GM12891 (cell line): ENCODE results near the gene SF1.

Source experiments
- DNase-seq: peaks from one replicate; pipeline ENCODE4 v3.0.0; 2011; ENCODE audit warnings: low spot score; ENCODE audit not compliant: insufficient read length
- FAIRE-seq: peaks from 2 replicates; lab custom pipeline; 2011; peaks lifted over from hg19 to GRCh38; lab: Jason Lieb, UNC
- PAX5 ChIP-seq: IDR thresholded peaks from 2 replicates; pipeline ENCODE4 v1.6.1; 2011; ENCODE audit warnings: low read length, moderate library complexity, mild to moderate bottlenecking; ENCODE audit not compliant: insufficient read depth, severe bottlenecking
- POLR2A ChIP-seq: IDR thresholded peaks from 2 replicates; pipeline ENCODE4 v1.6.1; 2011; ENCODE audit warnings: low read depth, low read length, control low read depth
- POLR2AphosphoS5 ChIP-seq: IDR thresholded peaks from 2 replicates; pipeline ENCODE4 v1.6.1; 2011; ENCODE audit warnings: low read depth, low read length, control low read depth
- POU2F2 ChIP-seq: IDR thresholded peaks from 2 replicates; pipeline ENCODE4 v1.6.1; 2011; ENCODE audit warnings: low read depth, mild to moderate bottlenecking, control low read depth, low read length, moderate library complexity
- SPI1 ChIP-seq: IDR thresholded peaks from 2 replicates; pipeline ENCODE4 v1.6.1; 2011; ENCODE audit warnings: low read depth, low read length, control low read depth
- TAF1 ChIP-seq: IDR thresholded peaks from 2 replicates; pipeline ENCODE4 v1.6.1; 2011; ENCODE audit warnings: low read depth, low read length, control low read depth

SF1 gene

GRCh38 chr11:64753380-64754123 lies 24.8 kb downstream of the SF1 start:
- DNase-seq (no peak), FAIRE-seq (no peak)
- TF ChIP-seq SPI1 (no peak), PAX5 (no peak), POU2F2 (no peak), TAF1 (no peak), POLR2AphosphoS5 (no peak), POLR2A (no peak)

GRCh38 chr11:64753019-64753379 lies 25.3 kb downstream of the SF1 start:
- DNase-seq (no peak), FAIRE-seq (no peak)
- TF ChIP-seq TAF1: no peak
- no peak for TF ChIP-seq SPI1
- TF ChIP-seq POLR2A: no peak
- no peak for TF ChIP-seq PAX5
- no peak for TF ChIP-seq POU2F2
- TF ChIP-seq POLR2AphosphoS5: no peak

DNA sequence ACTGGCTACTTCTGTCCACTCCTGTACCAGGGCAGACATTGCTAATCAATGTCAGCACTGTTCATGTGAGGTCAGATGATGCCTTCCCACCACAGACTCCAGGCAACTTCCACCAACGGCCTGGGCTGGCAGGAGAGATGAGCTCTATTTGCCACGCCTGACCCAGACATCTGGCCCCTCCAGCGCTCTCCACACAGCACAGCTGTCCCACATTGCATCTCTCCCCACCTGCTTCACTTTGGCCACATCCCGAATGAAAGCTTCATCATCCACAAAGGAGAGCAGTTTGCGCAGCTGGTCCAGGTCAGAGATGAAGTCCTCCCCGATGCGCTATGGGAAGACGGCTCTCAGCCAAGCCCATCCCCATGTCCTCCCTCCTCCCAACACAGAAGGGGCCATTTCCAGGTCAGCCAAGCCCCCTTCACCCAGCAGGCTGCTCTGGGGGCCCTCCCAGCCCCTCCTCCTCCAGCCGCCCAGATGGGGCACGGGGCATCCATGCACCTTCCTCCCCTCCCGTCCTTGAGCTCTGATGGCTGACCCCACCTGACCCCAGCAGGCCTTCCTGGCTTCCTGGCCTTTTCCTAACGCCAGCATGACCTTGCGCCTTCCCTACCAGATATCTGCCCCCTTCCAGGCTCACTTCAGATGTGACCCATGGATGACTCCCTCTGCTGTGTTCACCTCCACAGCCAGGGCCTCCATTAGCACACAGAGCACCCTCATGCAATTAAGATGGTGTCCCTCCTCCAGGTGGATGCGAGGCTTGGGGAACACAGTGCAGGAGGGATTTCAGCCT lies 26.0 kb downstream of the SF1 start:
- FAIRE-seq (no peak), DNase-seq (no peak)
- TF ChIP-seq PAX5 (no peak), POLR2AphosphoS5 (no peak), POU2F2 (no peak), SPI1 (no peak), TAF1 (no peak)

GRCh38 chr11:64751580-64751979 lies 26.8 kb downstream of the SF1 start:
- TF ChIP-seq POLR2A (no peak), PAX5 (no peak), SPI1 (no peak), POU2F2 (no peak), POLR2AphosphoS5 (no peak), TAF1 (no peak)
- FAIRE-seq (no peak), DNase-seq (no peak)

- DNase-seq (no peak), FAIRE-seq (no peak)
- TF ChIP-seq SPI1 (no peak), POU2F2 (no peak), POLR2AphosphoS5 (no peak), POLR2A (no peak), PAX5 (no peak), TAF1 (no peak)
Measured at GRCh38 chr11:64751136-64751535, 27.2 kb downstream of the SF1 start.

DNA sequence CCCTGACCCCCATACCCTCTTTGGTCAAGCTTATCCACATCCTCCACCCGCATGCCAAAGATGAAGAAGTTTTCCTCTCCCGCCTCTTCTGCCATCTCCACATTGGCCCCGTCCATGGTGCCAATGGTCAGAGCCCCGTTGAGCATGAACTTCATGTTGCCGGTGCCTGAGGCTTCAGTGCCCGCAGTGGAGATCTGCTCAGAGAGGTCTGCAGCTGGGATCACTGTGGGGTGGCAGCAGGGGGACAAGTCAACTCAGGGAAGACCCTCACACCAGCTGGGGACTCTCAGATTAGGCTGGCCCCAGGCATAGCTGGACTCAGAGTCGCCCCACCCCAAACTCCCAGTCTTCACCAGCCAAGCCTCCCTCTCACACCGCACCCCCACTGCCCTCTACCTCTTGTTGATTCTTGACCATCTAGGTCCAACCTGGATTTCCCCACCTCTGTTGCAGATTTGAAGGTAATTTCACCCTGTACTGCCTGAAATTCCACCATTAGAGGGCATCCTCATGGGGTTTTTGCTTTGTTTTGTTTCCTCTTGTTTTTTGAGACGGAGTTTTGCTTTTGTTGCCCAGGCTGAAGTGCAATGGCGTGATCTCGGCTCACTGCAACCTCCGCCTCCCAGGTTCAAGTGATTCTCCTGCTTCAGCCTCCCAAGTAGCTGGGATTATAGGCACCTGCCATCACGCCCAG lies 27.8 kb downstream of the SF1 start:
- TF ChIP-seq TAF1 (no peak), POLR2AphosphoS5 (no peak), PAX5 (no peak), SPI1 (no peak), POU2F2 (no peak), POLR2A (no peak)
- FAIRE-seq: no peak
- no peak for DNase-seq

DNA sequence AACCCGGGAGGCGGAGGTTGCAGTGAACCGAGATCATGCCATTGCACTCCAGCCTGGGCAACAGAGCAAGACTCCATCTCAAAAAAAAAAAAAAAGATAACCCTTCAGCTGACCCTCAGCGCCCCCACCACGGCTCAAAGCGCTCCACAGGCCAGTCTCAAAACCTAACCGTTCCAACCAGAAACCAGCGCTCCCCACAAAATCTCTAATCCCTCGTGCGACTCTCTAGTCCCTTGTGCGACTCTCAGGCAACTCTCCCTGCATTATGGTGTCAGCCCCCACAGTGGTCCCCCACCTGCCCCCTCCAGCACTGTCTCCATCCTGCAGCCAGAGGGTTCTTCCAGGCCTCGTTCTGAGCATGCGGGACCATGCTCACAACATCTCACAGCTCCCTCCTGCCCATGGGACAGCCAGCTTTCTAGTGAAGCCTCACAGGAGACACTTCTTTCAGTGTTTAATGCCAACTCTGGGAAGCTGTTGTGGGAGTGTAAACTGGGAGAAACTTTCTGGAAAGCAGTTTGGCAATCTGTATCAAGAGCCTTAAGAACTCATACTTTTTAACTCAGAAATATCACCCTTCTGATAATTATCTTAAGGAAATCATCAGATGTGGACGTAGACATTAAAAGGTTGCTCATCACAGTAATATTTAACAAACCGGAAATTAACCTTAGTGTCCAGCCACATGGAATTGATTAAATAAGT lies 30.2 kb downstream of the SF1 start:
- FAIRE-seq (no peak), DNase-seq (no peak)

DNA sequence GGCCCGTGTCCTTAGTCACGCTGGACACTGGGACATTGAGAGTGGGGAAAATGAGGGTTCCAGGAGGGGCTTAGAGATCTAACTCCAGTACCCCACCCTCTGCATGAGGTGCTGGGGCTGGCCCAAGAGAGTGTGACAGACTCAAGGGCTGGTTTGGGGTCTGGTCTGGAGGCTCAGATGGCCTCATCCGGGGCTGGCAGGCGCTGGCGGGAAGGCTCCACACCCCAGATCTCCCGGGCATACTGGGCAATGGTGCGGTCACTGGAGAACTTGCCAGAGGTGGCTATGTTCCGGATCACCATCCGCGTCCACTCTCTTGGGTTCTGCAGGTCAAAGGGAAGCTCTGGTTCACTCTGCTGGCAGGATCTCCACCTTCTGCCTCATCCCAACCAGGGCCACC lies 31.9 kb downstream of the SF1 start:
- no peak for TF ChIP-seq SPI1
- TF ChIP-seq POLR2A: no peak
- TF ChIP-seq POU2F2: no peak
- no peak for TF ChIP-seq POLR2AphosphoS5
- TF ChIP-seq TAF1: no peak
- no peak for TF ChIP-seq PAX5
- FAIRE-seq: no peak
- no peak for DNase-seq

More for the DNA sequence above, 30.2 kb downstream of the SF1 start:
- TF ChIP-seq POU2F2 (no peak), SPI1 (no peak), PAX5 (no peak)
